K562 (cell line): ENCODE measurements around the gene JPH3. TPM values are rescaled to one million over a fixed set of nuclear protein-coding genes. Genes with fewer than 3 reads are reported as not detected.

Experiments used
- ATAC-seq: fragments of 200-7000 bp; cut with Tn5 transposase; 3 replicates; pipeline ENCODE4 v1.9.1; 2020; ENCODE audit warnings: moderate library complexity
- BruUV-seq: library from RNA; stranded (reverse); fragments of 400-500 nt; replicated peaks from 2 replicates; lab custom pipeline; 2021; lab: Mats Ljungman, UMichigan
- CTCF ChIA-PET: fragments of 300-600 bp; formaldehyde crosslinking; extraction: SDS; loops from one replicate; lab custom pipeline; 2021; ENCODE audit warnings: low intra/inter-chr PET ratio; lab: Yijun Ruan, JAX
- POLR2A ChIA-PET: fragments of 300-600, 350-650 bp; sonication (Branson Sonifier 250); formaldehyde crosslinking; extraction: SDS; loops from one replicate; lab custom pipeline; 2021; ENCODE audit warnings: antibody characterized with exemption, inconsistent platforms; lab: Yijun Ruan, JAX
- DNase-seq, 4 experiments: peaks; one replicate each; pipeline versions ENCODE4 v3.0.0 to v3.0.0-alpha.2; 2011 to 2018; ENCODE audit warnings: low spot score in 3 of 4, mixed read lengths in 3 of 4; ENCODE audit errors: extremely low read depth in 1 of 4
- FAIRE-seq: peaks from 2 replicates; lab custom pipeline; 2011; peaks lifted over from hg19 to GRCh38; lab: Jason Lieb, UNC
- H2AFZ ChIP-seq: 2 replicates; pipeline ENCODE4 v1.6.0; 2011; ENCODE audit warnings: low read depth, low read length, control low read depth, inconsistent platforms
- H3K27ac ChIP-seq: fragments of 200-600 bp; 3 replicates; pipeline ENCODE4 v1.8.0; 2011; ENCODE audit warnings: low read depth, mild to moderate bottlenecking, control low read depth, inconsistent platforms, low read length, moderate library complexity, mixed read lengths; ENCODE audit errors: extremely low read depth
- H3K27me3 ChIP-seq, 2 experiments: fragments of 300-600 bp in 1 of 2; 2 replicates in 1 of 2; 3 replicates in 1 of 2; pipeline versions ENCODE4 v1.6.0 to v1.8.0; 2011; ENCODE audit warnings: inconsistent platforms in 2 of 2, low read length in 2 of 2, mild to moderate bottlenecking in 1 of 2, mixed read lengths in 1 of 2, moderate library complexity in 1 of 2; ENCODE audit not compliant: control insufficient read depth in 2 of 2, insufficient read depth in 2 of 2
- H3K36me3 ChIP-seq: fragments of 300-600 bp; 3 replicates; pipeline ENCODE4 v1.8.0; 2011; ENCODE audit warnings: mild to moderate bottlenecking, low read length, inconsistent platforms; ENCODE audit not compliant: control insufficient read depth, insufficient read depth
- H3K4me1 ChIP-seq, 2 experiments: fragments of 200-600 bp in 1 of 2; replicated peaks in 1 of 2; 2 replicates in 1 of 2; 3 replicates in 1 of 2; pipeline versions ENCODE4 v1.5.1 to v1.8.0; 2011; ENCODE audit warnings: inconsistent platforms in 2 of 2, low read length in 2 of 2, mild to moderate bottlenecking in 1 of 2, mixed read lengths in 1 of 2, moderate library complexity in 1 of 2; ENCODE audit not compliant: control insufficient read depth in 2 of 2, insufficient read depth in 2 of 2
- H3K4me2 ChIP-seq: 2 replicates; pipeline ENCODE4 v1.6.1; 2011; ENCODE audit warnings: low read length, control low read depth, inconsistent platforms, mixed read lengths; ENCODE audit not compliant: insufficient read depth
- H3K4me3 ChIP-seq: fragments of 200-600 bp; sonication (generic), shearing (Covaris generic); 2 replicates; pipeline ENCODE4 v1.5.1; 2016; ENCODE audit warnings: control low read depth, inconsistent platforms
- H3K79me2 ChIP-seq: fragments of 200-600 bp; 3 replicates; pipeline ENCODE4 v1.8.0; 2011; ENCODE audit warnings: low read length, inconsistent platforms; ENCODE audit not compliant: control insufficient read depth, insufficient read depth
- H3K9ac ChIP-seq, 2 experiments: 2 replicates each; pipeline versions ENCODE4 v1.6.0 to v1.6.1; 2011; ENCODE audit warnings: low read depth in 2 of 2, low read length in 2 of 2, control low read depth in 1 of 2, inconsistent platforms in 1 of 2, mild to moderate bottlenecking in 1 of 2, mixed read lengths in 1 of 2; ENCODE audit not compliant: insufficient read depth in 1 of 2
- H3K9me1 ChIP-seq: one replicate; pipeline ENCODE4 v1.6.0; 2011; ENCODE audit warnings: inconsistent platforms, mild to moderate bottlenecking, low read length, moderate library complexity; ENCODE audit not compliant: control insufficient read depth, insufficient read depth
- H3K9me3 ChIP-seq: replicated peaks from 2 replicates; pipeline ENCODE4 v1.5.1; 2011; ENCODE audit warnings: low read depth, low read length, inconsistent platforms; ENCODE audit not compliant: control insufficient read depth, insufficient read depth
- H4K20me1 ChIP-seq: replicated peaks from 2 replicates; pipeline ENCODE4 v1.6.1; 2011; ENCODE audit warnings: low read length, inconsistent platforms, mixed read lengths; ENCODE audit not compliant: control insufficient read depth, insufficient read depth
- ARHGAP35 ChIP-seq: fragments of 450-650 bp; IDR thresholded peaks from 2 replicates; pipeline ENCODE4 v1.6.1; 2018; ENCODE audit not compliant: partially characterized antibody
- E2F6 ChIP-seq, 2 experiments: IDR thresholded peaks; 2 replicates each; pipeline ENCODE4 v1.6.1; 2011; ENCODE audit warnings: borderline replicate concordance in 1 of 2, control low read depth in 1 of 2, low read depth in 1 of 2, low read length in 1 of 2, mild to moderate bottlenecking in 1 of 2, mixed read lengths in 1 of 2, moderate library complexity in 1 of 2; ENCODE audit not compliant: insufficient read depth in 1 of 2, insufficient read length in 1 of 2, poor library complexity in 1 of 2, severe bottlenecking in 1 of 2; ENCODE audit errors: extremely low read depth in 1 of 2
- ELF2 ChIP-seq: fragments of 250-450 bp; sonication (Bioruptor Pico); IDR thresholded peaks from 2 replicates; pipeline ENCODE4 v1.5.0; 2021; ENCODE audit warnings: mild to moderate bottlenecking
- HDAC1 ChIP-seq, 2 experiments: fragments of 450-650 bp; IDR thresholded peaks; 2 replicates each; pipeline ENCODE4 v1.6.1; 2016 to 2017; ENCODE audit warnings: inconsistent platforms in 1 of 2, mild to moderate bottlenecking in 1 of 2, moderate library complexity in 1 of 2
- HNRNPK ChIP-seq: fragments of 200-400 bp; formaldehyde crosslinking; IDR thresholded peaks from one replicate; pipeline ENCODE4 v1.6.1; 2018; ENCODE audit warnings: mild to moderate bottlenecking, low read depth, low read length; ENCODE audit not compliant: poor library complexity, severe bottlenecking
- PHB2 ChIP-seq: fragments of 450-650 bp; IDR thresholded peaks from 2 replicates; pipeline ENCODE4 v1.6.1; 2017; ENCODE audit warnings: low read depth
- POLR2G ChIP-seq: fragments of 200-400 bp; formaldehyde crosslinking; IDR thresholded peaks from 2 replicates; pipeline ENCODE4 v1.6.1; 2017; ENCODE audit warnings: low read depth, mild to moderate bottlenecking, antibody characterized with exemption, low read length, moderate library complexity
- TOE1 ChIP-seq, 2 experiments: fragments of 450-650 bp in 1 of 2; sonication (generic) in 1 of 2; formaldehyde crosslinking in 1 of 2; IDR thresholded peaks; 2 replicates each; pipeline versions ENCODE4 v1.7.1 to v1.8.0; 2016 to 2022; ENCODE audit warnings: borderline replicate concordance in 2 of 2, mild to moderate bottlenecking in 2 of 2, antibody characterized with exemption in 1 of 2, inconsistent platforms in 1 of 2, low read depth in 1 of 2, missing genetic modification reagents in 1 of 2, moderate library complexity in 1 of 2
- TRIM28 ChIP-seq: fragments of 450-650 bp; IDR thresholded peaks from 2 replicates; pipeline ENCODE4 v1.6.1; 2017
- USF1 ChIP-seq: sonication (generic); formaldehyde crosslinking; IDR thresholded peaks from 2 replicates; pipeline ENCODE4 v1.9.0; 2022; ENCODE audit warnings: mild to moderate bottlenecking, missing genetic modification reagents
- ZNF121 ChIP-seq: sonication (generic); formaldehyde crosslinking; conservative IDR thresholded peaks from 2 replicates; pipeline ENCODE4 v1.8.0; 2022; ENCODE audit warnings: missing genetic modification reagents
- ZNF444 ChIP-seq: fragments of 250-450 bp; sonication (Bioruptor Pico); IDR thresholded peaks from 2 replicates; pipeline ENCODE4 v1.4.0; 2020; ENCODE audit warnings: mild to moderate bottlenecking, moderate library complexity
- ZNF696 ChIP-seq: fragments of 250-450 bp; sonication (Bioruptor Pico); conservative IDR thresholded peaks from 2 replicates; pipeline ENCODE4 v1.4.0; 2020; ENCODE audit warnings: mild to moderate bottlenecking, moderate library complexity
- ZNF77 ChIP-seq: fragments of 250-450 bp; sonication (Bioruptor Pico); IDR thresholded peaks from 2 replicates; pipeline ENCODE4 v1.5.0; 2020
- WGBS: fragments of 100-300 bp; shearing (Covaris generic); methylation state at CpG from one replicate; pipeline ENCODE4 v1.1.6; 2016; ENCODE audit warnings: low coverage, mixed read lengths; ENCODE audit not compliant: insufficient coverage; ENCODE audit errors: missing lambda C conversion rate; 5-methylcytosine and 5-hydroxymethylcytosine counted together
- in situ Hi-C: fragments of 300-500 bp; cut with MboI; formaldehyde crosslinking; loops from 4 replicates; pipeline ENCODE4 v1.15.0; 2018; ENCODE audit warnings: inconsistent platforms, mixed read lengths
- intact Hi-C: fragments of 100-400 bp; cut with micrococcal nuclease; formaldehyde crosslinking; loops from 2 replicates; pipeline ENCODE4 v1.14.2; 2022
- polyA plus RNA-seq, 8 experiments: library from polyadenylated mRNA; depleted of rRNA in 4 of 8; stranded (reverse) in 5 of 8; unstranded in 3 of 8; fragments of >200 nt; fragmentation: Nextera tagmentation in 2 of 8; fragmentation: Illumina TruSeq in 1 of 8; extraction: Ambion mirVana in 2 of 8; extraction: Trizol in 1 of 8; gene quantifications; 2 replicates each; pipeline versions ENCODE4 v1.2.1 to v1.2.3, GENCODE V29; 2011 to 2014; ENCODE audit warnings: inconsistent platforms in 1 of 8, missing spikeins in 1 of 8
- total RNA-seq, 7 experiments: library from RNA; depleted of rRNA in 6 of 7; stranded (reverse); fragments of >200 nt in 6 of 7; fragmentation: Illumina TruSeq in 2 of 7; extraction: Trizol in 2 of 7; gene quantifications; 2 replicates each; pipeline versions ENCODE4 v1.2.1 to v1.2.3, GENCODE V29; 2011 to 2021; ENCODE audit warnings: low replicate concordance in 1 of 7

The JPH3 gene
- total and polyA plus RNA-seq, 9 of the 15 experiments (the other 6 are each of a cell fraction or from before 2014, with no cell fraction given) = 0.01 TPM; not detected in 8

GRCh38 chr16:87677830-87678229 lies 75.5 kb downstream of the JPH3 start:
- intact Hi-C loops (no loop called here), in situ Hi-C loops (no loop called here)
- H3K27ac ChIP-seq = no peak overlapping the region
- TF ChIP-seq ZNF121 (CRISPR knock-in tag) (peak; percentile 56; the same call in 1 of the 2 replicates), TRIM28 (no peak)
- H3K9me3 ChIP-seq = no peaks in the 10 kb centered on the region
- peaks cover 26 to 57% of the 10 kb centered on the region in 2 experiments for H3K27me3 ChIP-seq
- BruUV-seq = no TSS peak
- H3K9ac ChIP-seq = no peak overlapping the region
- no peaks in the 10 kb centered on the region for H3K36me3 ChIP-seq
- 0 out of 2 replicates have a peak, but pooled peaks cover 7% of the 10 kb centered on the region for H4K20me1 ChIP-seq
- peaks cover 0 to 21% of the 10 kb centered on the region in 2 experiments; a peak in 2 of 5 replicates for H3K4me1 ChIP-seq
- ChIA-PET POLR2A (interaction anchor here (0.7 kb wide), 1 partner anchor 274 kb away, joined by 3 read pairs; no protein-coding TSS in a partner anchor), CTCF (no interaction called here)
- ATAC-seq (no peak), DNase-seq (no peak), FAIRE-seq (no peak)
- no peak overlapping the region for H3K4me3 ChIP-seq
- H3K4me2 ChIP-seq = no peak overlapping the region
- WGBS = 5% methylated on average over 5 of the region's 5 CpGs
- H3K9me1 ChIP-seq = no peaks in the 10 kb centered on the region
- no peak overlapping the region for H2AFZ ChIP-seq
- H3K79me2 ChIP-seq = no peaks in the 10 kb centered on the region

- peak; percentile 35; the same call in 2 of the 3 replicates for ATAC-seq
- intact Hi-C loops (no loop called here), in situ Hi-C loops (no loop called here)
- Histone ChIP-seq H3K9me1 (no peaks in the 10 kb centered on the region), H3K4me3 (no peak overlapping the region), H3K79me2 (no peaks in the 10 kb centered on the region), H3K4me1 (peaks cover 0 to 21% of the 10 kb centered on the region in 2 experiments; a peak in 2 of 5 replicates), H3K9me3 (no peaks in the 10 kb centered on the region), H4K20me1 (0 out of 2 replicates have a peak, but pooled peaks cover 7% of the 10 kb centered on the region), H3K27me3 (peaks cover 22 to 58% of the 10 kb centered on the region in 2 experiments), H3K36me3 (no peaks in the 10 kb centered on the region), H2AFZ (no peak overlapping the region), H3K9ac (no peak overlapping the region; a peak in 1 of 4 replicates), H3K4me2 (no peak overlapping the region), H3K27ac (no peak overlapping the region)
- CTCF ChIA-PET = no interaction called here
- POLR2A ChIA-PET = interaction anchor here (0.6 to 0.7 kb wide), 3 partner anchors 11 to 14 kb away, joined by 3 read pairs; no protein-coding TSS in a partner anchor
- no peak for DNase-seq
- 5% methylated on average over 14 of the region's 14 CpGs for WGBS
- BruUV-seq = no TSS peak
- FAIRE-seq = no peak
- TF ChIP-seq ARHGAP35 (no peak), HNRNPK (no peak), PHB2 (no peak), TOE1 (IDR thresholded peaks at IDR 0.05; ENCODE audit: borderline replicate concordance) (no peak), TOE1 (CRISPR knock-in tag; IDR thresholded peaks at IDR 0.05; ENCODE audit: borderline replicate concordance, low read depth) (no peak), USF1 (peak; percentile 38; the same call in 1 of the 2 replicates), E2F6 (IDR thresholded peaks at IDR 0.05; ENCODE audit: borderline replicate concordance in 1 of 2, extremely low read depth in 1 of 2, insufficient read depth in 1 of 2, insufficient read length in 1 of 2, low read depth in 1 of 2, low read length in 1 of 2, poor library complexity in 1 of 2, severe bottlenecking in 1 of 2) (peak; percentile 50 to 91), POLR2G (no peak), HDAC1 (IDR thresholded peaks at IDR 0.05) (no peak), ZNF77 (CRISPR knock-in tag) (no peak), ZNF696 (CRISPR knock-in tag) (no peak), ELF2 (no peak), ZNF444 (CRISPR knock-in tag) (no peak)
Observed at GRCh38 chr16:87678618-87679017, 76.3 kb downstream of the JPH3 start.
